Dermis lymphatic vessel endothelial cell (primary cell): ENCODE data around the gene PDLIM1. TPM values are rescaled to one million over a fixed set of nuclear protein-coding genes. Genes with fewer than 3 reads are reported as not detected.

Experiments used
- total RNA-seq: library from RNA; depleted of rRNA; stranded (reverse); fragments of >200 nt; gene quantifications from 2 replicates; pipeline ENCODE4 v1.2.1, GENCODE V29; 2014

The PDLIM1 gene
- 95.5 and 104 TPM in 2 replicates for total RNA-seq

GRCh38 chr10:95290461-95291364 is at the start of gene PDLIM1:
Gene PDLIM1, minus strand, starts transcription at chr10:95291003. Its CDS starts 88 bp downstream, at chr10:95290915.

GRCh38 chr10:95193944-95194343 is 96.9 kb downstream of the PDLIM1 start, which contains the start of gene ACSM6:
Gene ACSM6, plus strand, starts transcription at chr10:95194238. Its CDS starts 248 bp downstream, at chr10:95194486.

Other genes with a start within 250 kb of the PDLIM1 start
- not detected in 2 replicates for gene CYP2C8, start 221.5 kb downstream of the PDLIM1 start, total RNA-seq
- not detected in 2 replicates for gene ACSM6, start 96.8 kb downstream of the PDLIM1 start, total RNA-seq